Kidney (tissue), 14 donors: ENCODE results near the gene AQP12A. TPM values are rescaled to one million over a fixed set of nuclear protein-coding genes. Genes with fewer than 3 reads are reported as not detected.
"Not testable (repeated sequence)": the region's sequence is repeated elsewhere in the genome, so short reads cannot be mapped to it uniquely, and the experiment has no call there.

Source experiments
- DNase-seq, 5 donors: peaks; one replicate each; pipeline ENCODE4 v3.0.0-alpha.2; 2013 to 2020
- FAIRE-seq: peaks from 2 replicates; lab custom pipeline; 2012; peaks lifted over from hg19 to GRCh38; lab: Jason Lieb, UNC
- H3K27ac ChIP-seq, 2 donors: one replicate each; pipeline ENCODE4 v1.7.0; 2013; ENCODE audit warnings: low read depth in 2 of 2, low read length in 2 of 2, inconsistent platforms in 1 of 2
- H3K27me3 ChIP-seq: one replicate; pipeline ENCODE4 v1.7.1; 2013; ENCODE audit warnings: low read length, inconsistent platforms; ENCODE audit not compliant: control insufficient read depth, insufficient read depth
- H3K36me3 ChIP-seq, 3 donors: one replicate each; pipeline versions ENCODE4 v1.7.0 to v1.7.1; 2013; ENCODE audit warnings: low read length in 3 of 3, control low read depth in 1 of 3, inconsistent platforms in 1 of 3; ENCODE audit not compliant: insufficient read depth in 3 of 3, control insufficient read depth in 2 of 3
- H3K4me1 ChIP-seq, 3 donors: one replicate each; pipeline versions ENCODE4 v1.7.0 to v1.7.1; 2013; ENCODE audit warnings: low read length in 3 of 3, inconsistent platforms in 1 of 3, low read depth in 1 of 3; ENCODE audit not compliant: control insufficient read depth in 2 of 3, insufficient read depth in 2 of 3
- H3K4me3 ChIP-seq, 3 donors: one replicate each; pipeline versions ENCODE4 v1.7.0 to v1.8.1; 2013; ENCODE audit warnings: low read length in 3 of 3, control low read depth in 1 of 3, inconsistent platforms in 1 of 3
- H3K9ac ChIP-seq, 3 donors: one replicate each; pipeline versions ENCODE4 v1.7.0 to v1.7.1; 2013; ENCODE audit warnings: low read length in 3 of 3, control low read depth in 1 of 3, inconsistent platforms in 1 of 3
- H3K9me3 ChIP-seq, 3 donors: one replicate each; pipeline versions ENCODE4 v1.7.0 to v1.7.1; 2013; ENCODE audit warnings: low read length in 3 of 3, control low read depth in 1 of 3, inconsistent platforms in 1 of 3; ENCODE audit not compliant: control insufficient read depth in 2 of 3, insufficient read depth in 1 of 3
- intact Hi-C: fragments of 100-400 bp; cut with DNase I; formaldehyde crosslinking; loops from one replicate; pipeline ENCODE4 v1.11.1; 2022
- polyA plus RNA-seq: library from polyadenylated mRNA; stranded (reverse); fragments of 350-450 nt; fragmentation: Illumina TruSeq; extraction: RNeasy Lipid Tissue Mini Kit (QIAGEN cat#74804); gene quantifications from one replicate; pipeline ENCODE4 v1.2.3, GENCODE V29; 2014; ENCODE audit warnings: low read depth, low replicate concordance; ENCODE audit not compliant: insufficient read depth
- total RNA-seq: library from RNA; stranded (reverse); fragmentation: NEBNext Ultra II Directional; extraction: Animal tissue kit (Norgen Biotek cat#: 25700); gene quantifications from one replicate; pipeline ENCODE4 v1.2.1, GENCODE V29; 2021
- TF ChIP-seq, protein P1 (sequence below): IDR thresholded peaks from 3 replicates; pipeline ENCODE4 v1.5.1; 2012; ENCODE audit warnings: mild to moderate bottlenecking, moderate library complexity, borderline replicate concordance; ENCODE audit not compliant: insufficient read depth; ENCODE audit errors: extremely low read depth
- donor health status: control.
- donor health status: control.
- donor health status: control.
- donor health status: control.
- donor health status: control.
- donor health status: DM: yes; HTN: yes; CAD: no.
- donor health status: Normal renal cell carcinoma (clear cell type).

The AQP12A gene
- total and polyA plus RNA-seq, 2 donors from 2014 or later, result not detected

GRCh38 chr2:240683329-240683979 is 8.2 kb upstream of the AQP12A start:
- H3K4me1 ChIP-seq, H3K9me3 ChIP-seq, H3K27me3 ChIP-seq, intact Hi-C loops, H3K27ac ChIP-seq, H3K36me3 ChIP-seq, H3K9ac ChIP-seq, FAIRE-seq, H3K4me3 ChIP-seq: not testable (repeated sequence)
- DNase-seq, result peak in 1 of 5 donors; percentile 53

DNA sequence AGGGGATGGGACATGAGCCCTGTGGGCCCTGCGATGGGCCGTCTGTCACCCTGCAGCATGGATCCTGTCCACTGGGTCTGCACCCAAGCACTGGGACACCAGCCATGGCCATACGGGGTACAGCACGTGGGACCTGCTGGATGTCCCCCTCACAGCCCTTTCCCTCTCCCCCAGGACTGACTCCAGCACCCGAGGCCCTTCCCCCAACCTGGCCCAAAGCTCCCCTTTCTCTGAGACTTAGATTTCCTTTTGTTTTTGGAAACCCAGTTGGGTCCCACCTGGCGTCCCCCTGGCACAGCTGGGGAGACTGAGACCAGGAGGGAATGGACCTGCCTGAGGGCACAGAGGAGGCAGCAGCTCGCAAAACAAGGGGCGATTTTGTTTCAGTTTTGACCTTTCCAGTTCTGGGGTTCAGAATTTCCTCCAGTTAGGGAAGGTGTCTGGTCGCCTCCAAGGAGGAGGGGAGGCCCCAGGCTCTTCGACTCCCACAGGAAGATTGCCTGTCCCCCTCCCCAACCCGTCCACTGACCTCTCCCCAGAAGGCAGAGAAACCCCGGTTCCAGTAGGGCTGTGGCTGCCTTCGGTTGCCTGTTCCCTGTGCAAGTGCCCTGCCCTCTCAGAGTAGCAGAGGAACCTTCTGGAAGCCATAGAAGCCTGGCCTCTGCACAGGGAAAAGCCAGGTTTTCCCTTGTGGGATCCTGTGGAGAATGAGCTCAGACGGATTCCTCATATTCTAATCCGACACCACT is 7.5 kb upstream of the AQP12A start:
- H3K9me3 ChIP-seq, H3K4me3 ChIP-seq, H3K27me3 ChIP-seq, H3K4me1 ChIP-seq, H3K9ac ChIP-seq, H3K36me3 ChIP-seq, intact Hi-C loops, FAIRE-seq, H3K27ac ChIP-seq: not testable (repeated sequence)
- peak in 2 of 5 donors; percentile 38 to 51 for DNase-seq

- Histone ChIP-seq H3K36me3 (no peaks in the 10 kb centered on the region), H3K4me1 (peaks cover 0 to 3% (median 2%) of the 10 kb centered on the region in 3 donors), H3K4me3 (no peak overlapping the region), H3K9ac (peak overlapping the region in 1 of 3 donors; percentile 7), H3K27me3 (no peaks in the 10 kb centered on the region), H3K9me3 (no peaks in the 10 kb centered on the region), H3K27ac (no peak overlapping the region)
- peak; percentile 64 to 96 (median 90) for DNase-seq
- no peak for FAIRE-seq
- TF ChIP-seq, protein P1, sequence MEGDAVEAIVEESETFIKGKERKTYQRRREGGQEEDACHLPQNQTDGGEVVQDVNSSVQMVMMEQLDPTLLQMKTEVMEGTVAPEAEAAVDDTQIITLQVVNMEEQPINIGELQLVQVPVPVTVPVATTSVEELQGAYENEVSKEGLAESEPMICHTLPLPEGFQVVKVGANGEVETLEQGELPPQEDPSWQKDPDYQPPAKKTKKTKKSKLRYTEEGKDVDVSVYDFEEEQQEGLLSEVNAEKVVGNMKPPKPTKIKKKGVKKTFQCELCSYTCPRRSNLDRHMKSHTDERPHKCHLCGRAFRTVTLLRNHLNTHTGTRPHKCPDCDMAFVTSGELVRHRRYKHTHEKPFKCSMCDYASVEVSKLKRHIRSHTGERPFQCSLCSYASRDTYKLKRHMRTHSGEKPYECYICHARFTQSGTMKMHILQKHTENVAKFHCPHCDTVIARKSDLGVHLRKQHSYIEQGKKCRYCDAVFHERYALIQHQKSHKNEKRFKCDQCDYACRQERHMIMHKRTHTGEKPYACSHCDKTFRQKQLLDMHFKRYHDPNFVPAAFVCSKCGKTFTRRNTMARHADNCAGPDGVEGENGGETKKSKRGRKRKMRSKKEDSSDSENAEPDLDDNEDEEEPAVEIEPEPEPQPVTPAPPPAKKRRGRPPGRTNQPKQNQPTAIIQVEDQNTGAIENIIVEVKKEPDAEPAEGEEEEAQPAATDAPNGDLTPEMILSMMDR, result no peak
- intact Hi-C loops, result no loop called here
Measured at GRCh38 chr2:240685771-240686371, 5.8 kb upstream of the AQP12A start.

- Histone ChIP-seq H3K9me3 (no peaks in the 10 kb centered on the region), H3K9ac (peak overlapping the region in 1 of 3 donors; percentile 7), H3K27ac (no peak overlapping the region), H3K36me3 (no peaks in the 10 kb centered on the region), H3K4me1 (peaks cover 0 to 3% (median 2%) of the 10 kb centered on the region in 3 donors), H3K4me3 (no peak overlapping the region), H3K27me3 (no peaks in the 10 kb centered on the region)
- TF ChIP-seq, protein P1, result no peak
- no peak for DNase-seq
- no peak for FAIRE-seq
- intact Hi-C loops, result no loop called here
Measured at GRCh38 chr2:240686460-240686859, 5.2 kb upstream of the AQP12A start.
